NCI-H1436 treated with DMSO at 0.1 percent for 48 hours (cell line): ENCODE measurements around the gene ADRA2A.

Source experiments
- DNase-seq: peaks from one replicate; lab custom pipeline; 2025; lab: John Stamatoyannopoulos, UW

ADRA2A gene

DNA sequence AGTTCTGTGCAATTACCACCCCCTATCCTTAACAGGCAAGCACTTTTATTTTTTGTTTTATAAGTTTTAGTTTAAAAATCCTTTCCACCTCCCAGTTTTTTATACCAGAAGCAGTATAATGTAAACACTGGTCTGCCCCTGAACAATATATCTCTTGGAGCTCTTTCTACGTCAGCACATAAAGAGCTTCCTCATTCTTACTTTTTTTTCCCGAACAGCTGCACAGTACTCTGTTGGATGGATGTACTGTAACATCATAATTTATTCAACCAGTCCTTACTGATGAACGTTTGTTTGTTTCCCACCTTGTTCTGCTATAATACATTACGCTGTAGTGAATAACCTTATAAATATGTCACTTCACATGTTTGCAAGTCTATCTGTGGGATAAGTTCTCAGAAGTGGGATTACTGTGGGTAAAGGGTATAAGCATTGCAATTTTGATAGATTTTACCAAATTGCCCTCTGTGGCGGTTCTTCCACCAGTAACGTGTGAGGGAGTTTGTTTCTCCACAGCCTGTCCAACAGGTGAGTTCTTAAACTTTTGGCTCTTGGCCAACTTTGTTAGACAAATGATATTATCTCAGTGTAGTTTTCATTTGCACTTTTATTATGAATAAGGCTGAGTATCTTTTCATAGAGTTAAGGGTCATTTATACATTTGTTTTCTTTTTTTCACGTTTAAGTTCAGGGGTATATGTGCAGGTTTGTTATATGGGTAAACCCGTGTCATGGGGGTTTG, 32.8 kb downstream of the ADRA2A start:
- DNase-seq: no peak

DNA sequence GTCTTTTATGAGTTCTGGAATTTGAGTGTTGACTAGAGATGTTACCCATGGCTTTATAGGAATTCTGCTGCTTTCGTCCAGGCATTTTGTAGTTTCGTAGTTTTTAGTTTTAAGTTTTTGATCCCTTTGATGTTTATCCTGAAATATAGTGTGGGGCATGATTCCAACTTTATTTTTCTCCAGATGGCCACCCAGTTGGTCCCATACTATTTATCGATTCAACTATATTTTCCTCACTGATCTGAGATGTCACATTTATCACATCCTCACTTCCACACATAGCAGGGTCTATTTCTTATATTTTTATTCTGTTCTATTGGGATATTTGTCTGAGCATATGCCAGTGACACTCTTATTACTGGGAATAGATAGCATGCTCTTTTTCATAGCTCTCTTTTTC, 33.9 kb downstream of the ADRA2A start:
- DNase-seq: no peak

DNA sequence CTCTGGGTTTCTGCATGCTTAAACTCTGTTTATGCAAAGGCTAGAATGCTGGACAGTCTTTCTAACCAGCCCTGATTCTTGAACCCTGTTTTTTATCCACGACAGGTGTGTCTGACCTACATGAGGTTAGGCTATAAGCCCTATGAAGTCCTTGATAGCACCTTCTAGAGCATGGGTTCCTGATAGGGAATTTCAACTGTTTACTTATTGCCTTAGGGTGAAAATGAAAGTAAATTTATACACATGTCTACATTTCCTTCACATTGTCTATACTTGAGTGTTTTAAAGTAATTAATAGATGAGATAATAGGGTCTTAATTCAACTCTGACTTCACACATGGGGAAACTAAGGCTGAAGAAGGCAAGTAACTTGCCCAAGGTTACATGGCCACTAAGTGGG, 35.5 kb downstream of the ADRA2A start:
- DNase-seq: no peak

DNA sequence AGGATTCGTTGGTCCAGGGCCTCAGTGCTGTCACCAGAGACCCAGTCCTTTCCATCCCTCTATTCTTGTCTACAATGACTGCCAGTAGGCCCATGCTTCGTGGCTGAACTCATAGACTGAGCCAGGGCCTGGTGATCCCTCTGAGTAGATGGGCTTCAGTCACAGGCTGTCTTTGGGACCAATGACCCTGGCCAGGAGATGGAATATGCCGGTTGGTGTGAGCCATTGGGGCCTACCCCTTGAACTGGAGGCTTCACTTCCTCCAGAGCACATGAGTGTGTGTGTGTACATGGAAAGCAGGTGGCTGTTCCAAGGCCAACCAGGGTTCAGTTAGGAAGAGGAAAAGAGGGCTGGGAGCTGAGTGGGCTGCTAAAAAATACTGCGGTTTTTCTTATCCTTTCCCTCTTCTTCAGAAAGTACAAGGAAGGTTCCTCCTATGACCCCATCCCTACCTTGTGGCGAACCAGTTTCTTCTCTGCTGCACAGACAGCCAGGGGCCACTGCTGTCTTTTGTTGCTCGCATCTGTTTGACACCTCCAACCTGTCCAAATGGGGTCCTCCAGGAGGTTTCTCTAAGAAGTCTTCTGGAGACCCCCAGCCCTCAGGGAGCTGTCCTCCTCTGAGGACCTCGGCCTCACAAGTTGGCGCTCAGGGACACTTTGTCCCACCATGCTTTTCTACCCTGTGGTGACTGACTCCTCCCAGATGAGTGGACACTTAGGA, 36.6 kb downstream of the ADRA2A start:
- no peak for DNase-seq

DNA sequence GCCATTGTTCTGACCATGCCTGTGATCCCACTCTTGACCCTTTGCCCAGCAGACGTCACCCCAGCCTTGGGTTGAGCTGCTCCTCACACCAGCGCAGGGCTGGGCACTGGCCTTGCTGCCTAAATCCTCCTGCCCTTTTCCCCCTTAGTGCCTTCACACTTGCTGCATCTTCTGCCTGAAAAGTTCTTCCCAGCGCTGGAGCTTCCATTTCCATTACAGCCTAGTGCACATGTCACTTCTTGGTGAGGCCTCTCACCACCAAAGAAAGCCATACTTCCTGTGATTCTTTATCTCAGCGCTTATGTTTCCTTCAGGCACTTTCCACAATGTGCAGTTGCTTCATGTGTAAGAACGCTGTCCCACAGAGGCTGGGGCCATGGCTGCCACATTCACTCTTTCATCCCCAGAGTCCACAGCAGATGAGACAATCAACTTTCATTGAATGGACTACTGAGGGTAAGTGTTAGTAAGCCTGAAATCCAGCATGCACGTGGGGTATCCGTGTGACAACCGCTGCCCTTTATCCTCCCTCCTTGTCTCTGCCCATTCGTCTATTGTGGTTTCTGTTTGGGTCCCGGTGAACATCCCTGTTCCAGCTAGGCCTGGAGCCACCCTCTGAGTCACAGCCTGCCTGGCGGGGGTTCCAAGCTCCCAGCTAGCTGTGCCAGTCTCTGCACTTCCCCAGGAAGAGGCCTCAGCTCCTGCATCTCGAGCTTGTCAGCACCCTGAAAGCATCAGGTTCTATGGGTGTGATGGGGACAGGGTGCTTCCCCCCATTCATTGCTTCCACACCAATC, 37.3 kb downstream of the ADRA2A start:
- no peak for DNase-seq

DNA sequence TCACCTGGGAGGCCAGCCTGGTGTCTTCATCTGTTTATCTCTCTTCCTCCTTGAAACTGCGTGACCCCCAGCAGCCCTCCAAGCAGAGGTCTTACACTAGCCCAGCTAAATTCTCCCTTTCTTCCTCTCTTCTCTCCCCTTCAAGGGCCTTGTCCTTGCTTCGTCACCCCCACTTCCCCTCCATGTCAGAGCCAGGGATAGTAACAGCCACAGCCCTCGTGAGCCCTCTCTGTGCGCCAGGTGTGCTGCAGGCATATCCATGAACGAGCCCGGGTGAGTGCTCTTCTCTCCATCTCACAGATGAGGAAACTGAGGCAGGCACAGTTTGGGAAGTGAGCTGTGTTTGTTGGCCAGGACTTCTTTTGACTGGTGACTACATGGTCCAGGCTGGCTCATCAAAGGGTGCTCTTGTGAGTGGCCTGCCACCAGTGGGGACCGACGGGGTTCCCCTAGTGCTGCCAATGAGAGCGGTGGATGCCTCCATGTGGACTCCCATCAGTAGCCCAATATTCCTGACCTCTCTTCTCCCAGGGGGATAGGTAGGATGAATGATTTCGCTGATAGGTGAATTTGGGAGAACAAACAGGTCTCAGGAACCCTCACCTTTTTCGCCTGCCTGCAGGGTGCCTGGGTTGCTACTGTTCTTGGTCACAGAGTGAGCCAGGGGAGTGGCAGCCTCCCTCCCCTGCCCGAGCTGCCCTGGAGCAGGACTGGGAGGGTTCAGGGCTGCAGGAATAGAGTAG, 38.1 kb downstream of the ADRA2A start:
- no peak for DNase-seq

DNA sequence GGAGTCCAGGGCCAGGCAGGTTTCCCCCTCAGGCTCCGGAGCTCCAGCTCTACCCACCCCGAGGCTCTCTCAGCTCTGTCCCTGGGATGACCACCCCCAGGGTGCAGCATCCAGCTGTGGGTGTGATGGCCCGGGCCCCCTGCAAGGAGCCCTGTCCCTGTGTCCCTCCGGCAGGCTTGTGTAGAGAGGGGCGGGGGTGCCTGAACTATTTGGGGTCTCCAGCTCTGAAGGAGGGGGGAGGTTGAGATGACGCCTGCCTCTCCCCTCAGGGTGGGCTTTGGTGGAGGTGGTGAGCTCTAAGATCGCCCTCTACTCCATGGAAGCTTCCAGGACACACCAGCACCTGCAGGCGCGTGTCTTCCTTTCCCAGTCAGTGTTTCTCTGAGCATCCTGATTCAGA, 39.4 kb downstream of the ADRA2A start:
- DNase-seq: no peak

DNA sequence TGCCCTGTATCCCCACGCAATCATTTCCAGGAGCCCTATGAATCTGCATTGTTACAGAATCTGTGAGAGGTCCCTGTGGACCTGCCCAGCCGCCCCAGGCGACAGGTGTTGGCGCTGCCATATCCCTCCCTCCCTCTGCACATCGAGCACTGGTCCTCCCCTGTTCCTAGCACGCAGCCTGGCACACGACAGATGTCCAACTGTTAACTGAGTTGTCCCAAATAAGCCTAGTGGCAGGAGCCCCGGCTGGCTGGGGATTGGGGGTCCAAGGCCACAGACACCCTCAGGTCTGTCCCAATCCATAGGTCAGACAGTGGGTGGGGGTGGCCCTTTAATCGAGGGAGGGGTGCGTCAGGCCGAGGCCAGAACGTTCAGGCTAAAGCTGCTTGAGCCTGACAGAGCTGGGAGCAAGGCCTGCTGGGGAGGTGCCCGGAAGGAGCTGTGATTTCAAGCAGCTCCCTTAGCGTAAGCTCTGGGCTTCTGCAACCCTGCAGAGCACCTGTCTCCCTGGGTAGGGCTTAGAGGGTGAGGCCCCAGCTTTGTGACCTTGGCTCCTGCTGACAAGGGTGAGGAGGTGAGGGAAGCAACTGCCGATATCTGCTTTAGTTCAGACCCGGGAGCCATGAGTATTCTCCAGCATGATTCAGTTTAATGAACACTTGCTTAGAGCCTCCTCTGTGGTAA, 40.1 kb downstream of the ADRA2A start:
- no peak for DNase-seq

DNA sequence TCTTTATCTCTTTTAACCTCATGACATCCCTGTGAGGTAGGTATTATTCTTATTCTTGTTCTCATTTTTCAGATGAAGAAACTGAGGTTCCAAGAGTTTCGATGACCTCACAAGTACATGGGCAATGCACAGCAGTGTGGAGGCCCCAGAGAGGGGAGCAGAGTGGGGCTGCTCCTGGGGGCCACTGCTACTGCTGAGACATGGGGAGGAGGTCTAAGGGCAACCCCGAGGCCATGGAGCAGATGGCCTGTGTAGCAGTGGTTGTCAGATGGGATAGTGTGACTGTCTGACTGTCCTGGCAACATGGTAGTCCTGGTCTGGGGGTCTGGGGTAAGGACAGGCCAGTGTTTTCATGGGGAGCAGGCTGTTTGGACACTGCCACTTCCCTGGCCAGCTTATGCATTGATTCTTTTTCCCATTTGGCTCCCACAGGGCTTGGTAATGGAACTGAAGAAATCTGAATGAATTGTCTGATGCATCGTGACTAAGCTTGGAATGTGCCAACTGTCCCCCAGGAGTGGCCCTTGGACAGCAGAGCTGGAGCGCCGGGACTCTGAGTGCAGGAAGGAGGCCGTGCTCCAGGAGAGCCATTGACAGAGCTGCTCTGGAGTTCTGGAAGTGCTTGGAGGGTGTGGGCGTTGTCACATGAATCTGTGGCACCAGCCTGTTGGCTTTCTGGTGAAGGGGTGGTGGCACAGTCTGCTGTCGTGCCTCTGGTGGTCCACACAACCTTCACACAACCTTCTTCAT, 40.9 kb downstream of the ADRA2A start:
- DNase-seq: no peak

DNA sequence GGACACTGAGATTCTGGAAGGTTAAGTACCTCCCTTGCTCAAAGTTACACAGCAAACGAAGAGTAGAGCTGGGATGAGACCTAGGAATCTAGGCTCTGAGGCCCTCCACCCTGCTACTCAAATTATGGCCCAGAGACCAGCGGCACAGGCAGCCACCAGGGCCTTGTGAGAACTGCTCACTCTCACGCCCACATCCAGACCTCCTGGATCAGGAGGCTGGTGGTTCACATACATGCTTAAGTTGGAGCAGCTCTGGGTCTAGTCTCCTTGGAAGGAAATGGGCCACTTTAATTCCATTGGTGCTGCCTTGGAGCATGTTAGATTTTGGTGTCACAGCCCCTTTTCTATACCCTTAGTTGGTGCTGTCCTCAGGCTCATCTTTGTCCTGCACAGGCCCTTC, 41.9 kb downstream of the ADRA2A start:
- no peak for DNase-seq

DNA sequence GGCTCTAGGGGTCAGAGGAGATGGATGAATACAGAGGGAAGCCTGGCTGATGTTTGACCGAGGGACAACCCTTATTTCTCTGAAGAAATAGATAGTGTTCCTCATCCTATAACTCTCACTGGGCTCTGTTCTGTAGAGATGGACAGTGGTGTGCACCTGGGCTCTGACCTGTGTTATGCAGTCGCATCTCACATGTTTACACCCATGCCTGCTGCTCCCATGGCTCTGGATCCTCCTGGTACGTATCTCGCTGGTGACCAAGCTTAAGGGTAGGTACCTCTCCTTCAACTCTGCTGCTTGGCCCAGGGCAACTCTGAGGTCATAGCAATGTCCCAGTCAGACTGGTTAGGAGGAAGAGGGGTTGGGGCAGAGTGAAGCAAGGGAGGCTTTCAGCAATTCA, 42.8 kb downstream of the ADRA2A start:
- no peak for DNase-seq

DNA sequence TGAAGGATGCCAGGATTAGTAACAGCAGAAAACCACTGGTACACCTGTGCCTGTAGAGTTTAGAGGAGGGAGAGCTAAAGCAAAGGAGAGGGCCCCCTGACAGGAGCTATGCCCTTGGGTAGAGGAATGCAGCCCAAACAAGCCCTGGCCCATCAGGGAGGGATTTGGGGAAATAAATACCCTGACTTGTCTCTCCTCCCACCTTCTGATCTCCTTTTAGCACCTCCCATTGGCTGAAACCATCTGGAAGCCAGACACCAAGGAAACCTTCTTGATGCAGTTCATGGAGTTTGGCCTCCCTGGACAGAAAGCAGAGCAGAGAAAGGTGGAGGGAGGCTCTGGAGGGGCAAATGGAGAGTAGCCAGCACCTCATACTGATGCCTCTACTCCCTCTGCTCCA, 45.3 kb downstream of the ADRA2A start:
- no peak for DNase-seq

DNA sequence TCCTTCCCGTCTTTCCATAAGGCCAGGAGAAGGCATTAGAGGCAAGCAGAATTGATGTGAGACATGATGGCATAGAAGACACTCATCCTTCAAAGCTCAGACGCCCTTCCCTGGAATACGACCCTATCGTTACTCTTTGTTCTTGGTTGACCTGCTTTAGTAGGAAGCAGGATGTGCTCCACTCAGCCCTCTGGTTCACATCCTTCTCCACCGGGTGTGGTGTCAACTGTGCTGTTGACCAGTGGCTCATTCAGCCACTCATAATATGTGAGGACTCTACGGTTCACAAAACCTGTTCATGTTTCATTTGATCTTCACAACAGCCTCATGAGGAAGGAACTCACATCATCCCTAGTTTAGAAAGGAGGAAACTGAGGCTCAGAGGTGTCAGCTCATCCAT, 47.1 kb downstream of the ADRA2A start:
- DNase-seq: no peak

DNA sequence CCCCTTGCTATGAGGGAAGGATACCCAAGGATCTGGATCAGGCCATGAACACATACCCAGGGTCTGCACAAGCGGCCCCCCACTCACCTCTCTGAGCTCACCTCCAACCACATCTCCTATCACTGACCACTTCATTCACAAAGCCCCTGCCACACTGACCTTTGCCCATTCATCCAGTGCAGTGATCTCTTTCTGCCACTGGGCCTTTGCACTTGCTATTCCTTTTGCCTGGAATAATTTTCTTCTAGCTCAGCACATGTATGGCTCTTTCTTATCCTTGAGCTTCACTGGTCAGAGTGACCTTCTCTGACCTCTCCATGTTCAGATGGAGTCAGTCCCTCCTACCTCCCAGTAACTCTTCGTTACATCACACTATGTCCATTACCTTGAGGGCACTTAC, 48.3 kb downstream of the ADRA2A start:
- DNase-seq: no peak

DNA sequence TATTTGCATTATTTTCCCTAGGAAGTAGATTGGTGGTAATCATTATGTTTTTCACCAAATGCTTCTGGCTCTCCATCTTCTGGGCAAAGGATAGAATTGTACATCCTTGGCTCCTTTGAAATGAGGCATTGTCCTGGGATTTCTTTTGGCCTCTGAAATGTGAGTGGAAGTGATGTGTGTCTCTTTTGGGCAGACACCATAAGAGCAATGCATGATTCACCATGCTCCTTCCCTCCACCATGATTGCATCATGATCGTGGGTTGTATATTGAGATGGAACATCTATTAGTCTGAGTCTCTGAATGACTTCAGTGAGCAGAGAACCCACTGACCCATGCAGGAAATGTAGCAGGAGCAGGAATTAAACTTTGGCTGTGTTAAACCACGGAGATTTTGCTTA, 49.2 kb downstream of the ADRA2A start:
- DNase-seq: no peak

DNA sequence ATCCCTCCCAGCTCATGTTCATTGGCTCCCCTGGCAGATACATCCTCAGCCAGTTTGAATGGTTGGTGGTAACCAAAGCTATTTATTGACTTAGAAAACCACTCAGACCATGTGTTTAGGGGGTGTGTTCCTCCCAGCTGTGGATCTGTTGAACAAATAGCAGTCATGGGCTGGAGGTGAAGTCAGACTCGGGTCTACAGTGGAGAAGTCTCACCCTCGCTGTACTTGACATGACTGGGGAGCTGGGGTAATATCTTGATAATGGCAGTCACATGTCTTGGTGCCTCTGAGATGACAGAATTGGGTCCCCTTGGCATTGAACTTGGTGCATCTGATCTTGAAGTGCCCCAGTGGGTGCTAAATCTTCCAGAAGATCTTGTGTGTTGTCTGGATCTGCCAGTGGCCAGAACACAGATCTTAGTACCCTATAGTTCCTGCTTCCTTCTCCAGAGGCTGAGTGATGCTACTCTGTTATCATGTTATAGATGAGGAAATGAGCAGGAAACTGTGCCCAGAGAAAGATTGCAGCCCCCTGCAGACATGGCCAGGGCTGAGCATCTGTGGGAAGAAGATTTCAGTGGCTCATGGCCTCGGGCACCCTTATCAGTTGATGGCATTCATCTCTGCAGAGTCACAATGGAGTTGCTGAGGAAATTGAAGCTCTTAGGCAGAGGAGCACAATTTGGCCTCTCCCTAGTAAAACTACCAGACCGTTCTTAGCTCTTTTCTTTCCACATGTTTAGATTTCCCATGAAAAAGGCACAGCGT, 50.4 kb downstream of the ADRA2A start:
- no peak for DNase-seq

DNA sequence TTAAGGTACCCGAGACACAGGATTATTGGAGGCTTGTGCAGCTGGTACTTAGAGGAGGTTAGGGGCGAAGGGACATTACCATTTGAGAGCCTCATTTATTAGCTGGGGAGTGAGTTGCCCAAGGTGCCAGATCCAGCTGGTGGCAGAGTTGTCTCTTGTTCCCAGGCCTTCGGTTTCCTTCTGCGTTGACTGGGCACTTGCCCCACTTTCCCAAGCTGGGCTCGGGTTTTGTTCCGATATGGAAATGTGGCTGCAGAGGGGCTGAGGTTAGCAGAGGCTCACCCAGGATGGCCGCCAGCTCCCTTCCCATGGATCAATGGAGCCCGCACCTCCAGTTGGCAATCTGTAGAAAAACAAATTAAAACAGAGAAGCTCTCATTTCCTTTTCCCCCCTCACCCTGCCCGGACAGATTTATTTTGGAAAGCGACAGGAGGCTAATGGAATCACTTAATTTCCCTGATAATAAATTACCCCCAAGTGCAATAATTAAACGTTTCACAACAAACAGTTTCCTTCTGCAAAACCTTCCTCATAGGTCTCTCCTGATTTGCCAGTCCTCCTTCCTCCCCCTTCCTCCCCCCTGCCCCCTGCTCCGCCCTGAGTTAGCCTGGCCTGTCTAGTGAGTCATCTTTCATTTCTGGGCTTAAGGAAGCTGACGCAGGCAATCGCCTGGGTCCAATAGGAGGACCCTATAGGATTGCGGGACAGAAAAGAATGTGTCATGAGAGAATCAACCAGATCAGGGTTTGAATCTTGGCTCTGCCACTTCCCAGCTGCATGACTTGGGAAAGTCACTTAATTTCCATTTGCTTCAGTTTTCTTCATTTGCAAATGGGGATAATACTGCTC, 51.7 kb downstream of the ADRA2A start:
- no peak for DNase-seq

DNA sequence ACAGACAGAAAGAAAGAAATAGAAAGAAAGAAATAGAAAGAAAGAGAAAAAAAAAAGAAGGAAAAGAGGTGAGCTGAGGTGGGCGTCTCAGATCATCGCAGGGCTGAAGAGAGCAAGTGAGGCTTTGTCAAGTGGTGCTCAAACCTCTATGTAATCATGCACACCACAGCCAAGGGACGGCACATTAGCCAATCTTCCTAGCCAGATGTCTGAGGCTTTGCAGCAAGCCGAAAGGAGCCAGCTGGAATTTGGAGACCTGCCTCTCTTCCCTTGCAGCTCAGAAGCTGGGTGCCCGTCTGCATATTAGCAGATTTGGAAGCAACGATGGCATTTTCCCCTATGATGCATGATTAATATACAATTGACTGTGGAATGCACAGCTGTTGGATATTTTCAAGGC, 52.5 kb downstream of the ADRA2A start:
- DNase-seq: no peak

DNA sequence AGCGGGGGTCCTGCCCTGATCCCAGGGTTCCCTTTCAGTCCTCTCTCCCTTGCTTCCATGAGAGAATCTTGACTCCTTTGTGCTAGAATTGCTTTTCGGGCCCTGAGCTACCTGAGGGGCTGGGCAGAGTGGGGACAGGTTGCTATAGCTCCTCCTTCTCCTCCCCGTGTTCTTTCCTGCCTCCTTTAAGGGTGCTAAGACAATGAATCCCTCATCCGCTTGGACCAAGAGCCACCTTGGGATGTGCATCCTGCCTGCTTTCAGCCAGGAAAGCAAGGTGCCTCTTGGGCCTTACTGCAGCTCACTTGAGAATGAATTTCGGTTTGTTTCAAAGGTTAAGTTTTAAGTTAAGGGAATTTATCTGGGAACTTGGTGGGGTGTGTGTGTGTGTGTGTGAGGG, 53.6 kb downstream of the ADRA2A start:
- DNase-seq: no peak
